Memory B cell (primary cell): ENCODE data around the gene ANKRD24.
"Not testable (repeated sequence)": the region's sequence is repeated elsewhere in the genome, so short reads cannot be mapped to it uniquely, and the experiment has no call there.

Source experiments
- ATAC-seq: fragments of 150-1000 bp; cut with Tn5 transposase; 2 replicates; pipeline ENCODE4 v1.10.0; 2021; ENCODE audit warnings: low read depth, mild to moderate bottlenecking, moderate library complexity
- DNase-seq, 2 donors: peaks; one replicate each; pipeline ENCODE4 v3.0.0; 2022; ENCODE audit warnings: low spot score in 2 of 2
- H3K27ac Mint-ChIP-seq: one replicate; pipeline ENCODE4 v1.8.0; 2022; ENCODE audit warnings: mild to moderate bottlenecking, moderate library complexity, mixed read lengths
- H3K27me3 Mint-ChIP-seq: one replicate; pipeline ENCODE4 v1.8.0; 2022; ENCODE audit warnings: mixed read lengths
- H3K36me3 Mint-ChIP-seq: one replicate; pipeline ENCODE4 v1.8.0; 2022; ENCODE audit warnings: mild to moderate bottlenecking, mixed read lengths
- H3K4me1 Mint-ChIP-seq: one replicate; pipeline ENCODE4 v1.8.0; 2022; ENCODE audit warnings: mixed read lengths
- H3K4me3 Mint-ChIP-seq: one replicate; pipeline ENCODE4 v1.8.0; 2022; ENCODE audit warnings: mild to moderate bottlenecking, moderate library complexity, mixed read lengths
- H3K9me3 Mint-ChIP-seq: one replicate; pipeline ENCODE4 v1.8.0; 2022; ENCODE audit warnings: mixed read lengths

Gene ANKRD24

GRCh38 chr19:4267901-4268815 lies 85.7 kb downstream of the ANKRD24 start:
- Mint-ChIP-seq H3K4me3 (no peak overlapping the region), H3K36me3 (peaks cover 28% of the 10 kb centered on the region), H3K27me3 (no peaks in the 10 kb centered on the region), H3K9me3 (no peaks in the 10 kb centered on the region), H3K27ac (no peak overlapping the region), H3K4me1 (peaks cover 10% of the 10 kb centered on the region)
- ATAC-seq (no peak), DNase-seq (no peak)

GRCh38 chr19:4268816-4269430 lies 86.4 kb downstream of the ANKRD24 start:
- H3K4me3 Mint-ChIP-seq = no peak overlapping the region
- H3K36me3 Mint-ChIP-seq = peaks cover 25% of the 10 kb centered on the region
- DNase-seq (no peak), ATAC-seq (no peak)
- H3K27ac Mint-ChIP-seq = no peak overlapping the region
- H3K4me1 Mint-ChIP-seq = peaks cover 10% of the 10 kb centered on the region
- no peaks in the 10 kb centered on the region for H3K27me3 Mint-ChIP-seq
- H3K9me3 Mint-ChIP-seq = no peaks in the 10 kb centered on the region

GRCh38 chr19:4272894-4273293 lies 90.4 kb downstream of the ANKRD24 start:
- H3K27me3 Mint-ChIP-seq = no peaks in the 10 kb centered on the region
- no peak overlapping the region for H3K27ac Mint-ChIP-seq
- no peaks in the 10 kb centered on the region for H3K9me3 Mint-ChIP-seq
- H3K4me1 Mint-ChIP-seq = no peaks in the 10 kb centered on the region
- no peak for ATAC-seq
- no peak for DNase-seq
- peaks cover 6% of the 10 kb centered on the region for H3K36me3 Mint-ChIP-seq
- no peak overlapping the region for H3K4me3 Mint-ChIP-seq

- DNase-seq, H3K27me3 Mint-ChIP-seq, H3K9me3 Mint-ChIP-seq, H3K4me1 Mint-ChIP-seq, H3K36me3 Mint-ChIP-seq, H3K27ac Mint-ChIP-seq, ATAC-seq, H3K4me3 Mint-ChIP-seq: not testable (repeated sequence)
Measured at GRCh38 chr19:4274321-4274686, 91.8 kb downstream of the ANKRD24 start.
